Measurements from ENCODE around the gene MPPED2.

- TF ChIP-seq CTCF (IDR thresholded peaks at IDR 0.05) = no peak
- TF ChIP-seq POLR2A (IDR thresholded peaks at IDR 0.05) = no peak
These were observed 33.6 kb upstream of the MPPED2 start for GRCh38 chr11:30619767-30620166.

Measured in lower leg skin (tissue), 3 donors.